GM19468 (cell line): ENCODE data around the gene MARCHF9.
"Not testable (repeated sequence)": the region's sequence is repeated elsewhere in the genome, so short reads cannot be mapped to it uniquely, and the experiment has no call there.

Experiments used
- ATAC-seq: cut with Tn5 transposase; IDR thresholded peaks from one replicate; pipeline ENCODE4 v1.9.1; 2021; ENCODE audit warnings: mild to moderate bottlenecking, moderate library complexity, moderate number of reproducible peaks; ENCODE audit not compliant: unreplicated experiment; ENCODE audit errors: extremely low read depth

The MARCHF9 gene

GRCh38 chr12:57754411-57755193, at the start of gene MARCHF9:
Gene MARCHF9, plus strand, starts transcription at chr12:57755103. Its CDS starts 426 bp downstream, at chr12:57755529.
- no peak for ATAC-seq

GRCh38 chr12:57707250-57707649, 47.7 kb upstream of the MARCHF9 start:
- no peak for ATAC-seq

- no peak for ATAC-seq
These were observed 46.6 kb upstream of the MARCHF9 start for GRCh38 chr12:57708296-57708695.

GRCh38 chr12:57712701-57713100, 42.2 kb upstream of the MARCHF9 start:
- ATAC-seq = no peak

- no peak for ATAC-seq
These were observed 41.7 kb upstream of the MARCHF9 start for GRCh38 chr12:57713209-57713608.

- ATAC-seq = not testable (repeated sequence)
These were observed 39.7 kb upstream of the MARCHF9 start for GRCh38 chr12:57715036-57715748.

GRCh38 chr12:57715786-57716185, 39.1 kb upstream of the MARCHF9 start:
- no peak for ATAC-seq

- no peak for ATAC-seq
These were observed 38.6 kb upstream of the MARCHF9 start for GRCh38 chr12:57716305-57716704.

GRCh38 chr12:57717131-57717530, 37.8 kb upstream of the MARCHF9 start:
- no peak for ATAC-seq

- ATAC-seq = no peak
These were observed 36.9 kb upstream of the MARCHF9 start for GRCh38 chr12:57717846-57718640.

- ATAC-seq = no peak
These were observed 36.0 kb upstream of the MARCHF9 start for GRCh38 chr12:57718641-57719528.

GRCh38 chr12:57719777-57720605, 34.9 kb upstream of the MARCHF9 start:
- ATAC-seq = no peak

- no peak for ATAC-seq
These were observed 34.0 kb upstream of the MARCHF9 start for GRCh38 chr12:57720606-57721595.

- not testable (repeated sequence) for ATAC-seq
These were observed 32.9 kb upstream of the MARCHF9 start for GRCh38 chr12:57721846-57722608.

- ATAC-seq = no peak
These were observed 31.9 kb upstream of the MARCHF9 start for GRCh38 chr12:57722716-57723629.

- ATAC-seq = no peak
These were observed 31.3 kb upstream of the MARCHF9 start for GRCh38 chr12:57723630-57723962.
